GM23338 (cell line): Measurements from ENCODE around the gene ENPP1. TPM values are rescaled to one million over a fixed set of nuclear protein-coding genes. Genes with fewer than 3 reads are reported as not detected.

ENCODE experiments used
- ATAC-seq: fragments of 200-7000 bp; cut with Tn5 transposase; 3 replicates; pipeline ENCODE4 v1.9.1; 2020
- DNase-seq: peaks from one replicate; pipeline ENCODE4 v3.0.0-alpha.2; 2015; ENCODE audit warnings: low spot score
- H2AFZ ChIP-seq: fragments of 200-600 bp; sonication (generic); 2 replicates; pipeline ENCODE4 v1.8.0; 2016; ENCODE audit warnings: antibody characterized with exemption, mild to moderate bottlenecking, moderate library complexity
- H3F3A ChIP-seq: fragments of 200-600 bp; sonication (generic); replicated peaks from 2 replicates; pipeline ENCODE4 v1.8.0; 2017; ENCODE audit warnings: antibody characterized with exemption, mixed run types, low read depth
- H3K27ac ChIP-seq: fragments of 200-600 bp; sonication (generic); 2 replicates; pipeline ENCODE4 v1.6.1; 2016; ENCODE audit warnings: low read depth
- H3K27me3 ChIP-seq: fragments of 200-600 bp; sonication (generic); 2 replicates; pipeline ENCODE4 v1.8.0; 2016; ENCODE audit warnings: mild to moderate bottlenecking, mixed run types, moderate library complexity; ENCODE audit not compliant: insufficient read depth
- H3K36me3 ChIP-seq: fragments of 200-600 bp; sonication (generic); 2 replicates; pipeline ENCODE4 v1.8.0; 2016; ENCODE audit warnings: mild to moderate bottlenecking; ENCODE audit not compliant: insufficient read depth
- H3K4me1 ChIP-seq: fragments of 200-600 bp; sonication (generic); 2 replicates; pipeline ENCODE4 v1.8.0; 2016; ENCODE audit warnings: mild to moderate bottlenecking, moderate library complexity; ENCODE audit not compliant: insufficient read depth
- H3K4me2 ChIP-seq: fragments of 200-600 bp; sonication (generic); 2 replicates; pipeline ENCODE4 v1.7.1; 2017; ENCODE audit warnings: mixed run types
- H3K4me3 ChIP-seq: fragments of 200-600 bp; sonication (generic); 2 replicates; pipeline ENCODE4 v1.6.1; 2016; ENCODE audit warnings: mixed run types
- H3K79me2 ChIP-seq: fragments of 200-600 bp; sonication (generic); replicated peaks from 2 replicates; pipeline ENCODE4 v1.8.0; 2017; ENCODE audit warnings: mild to moderate bottlenecking; ENCODE audit not compliant: insufficient read depth
- H3K9me2 ChIP-seq: fragments of 200-600 bp; sonication (generic); 2 replicates; pipeline ENCODE4 v1.8.0; 2017; ENCODE audit not compliant: insufficient read depth
- H4K20me1 ChIP-seq: fragments of 200-600 bp; sonication (generic); replicated peaks from 2 replicates; pipeline ENCODE4 v1.8.0; 2017; ENCODE audit warnings: mild to moderate bottlenecking; ENCODE audit not compliant: insufficient read depth
- H3K27ac Mint-ChIP-seq: 2 replicates; pipeline ENCODE4 v1.8.0; 2020; ENCODE audit warnings: inconsistent platforms, mild to moderate bottlenecking, moderate library complexity, mixed read lengths
- H3K27me3 Mint-ChIP-seq: 3 replicates; pipeline ENCODE4 v1.8.0; 2022; ENCODE audit warnings: low read depth, mild to moderate bottlenecking, moderate library complexity, mixed read lengths, inconsistent platforms; ENCODE audit not compliant: insufficient read depth, poor library complexity
- H3K36me3 Mint-ChIP-seq: 3 replicates; pipeline ENCODE4 v1.8.0; 2021; ENCODE audit warnings: low read depth, mild to moderate bottlenecking, inconsistent platforms, moderate library complexity, mixed read lengths
- H3K4me1 Mint-ChIP-seq: 3 replicates; pipeline ENCODE4 v1.8.0; 2020; ENCODE audit warnings: mild to moderate bottlenecking, inconsistent platforms, mixed read lengths
- H3K4me3 Mint-ChIP-seq: 3 replicates; pipeline ENCODE4 v1.8.0; 2021; ENCODE audit warnings: moderate library complexity, mild to moderate bottlenecking, inconsistent platforms, mixed read lengths
- H3K9me3 Mint-ChIP-seq: 3 replicates; pipeline ENCODE4 v1.8.0; 2020; ENCODE audit warnings: moderate library complexity, mild to moderate bottlenecking, inconsistent platforms, mixed read lengths
- CREB1 ChIP-seq: fragments of 250-450 bp; sonication (Bioruptor Pico); IDR thresholded peaks from 2 replicates; pipeline ENCODE4 v1.5.0; 2020; ENCODE audit warnings: low read depth, mild to moderate bottlenecking, moderate library complexity
- CTCF ChIP-seq, 2 experiments: fragments of 200-600 bp in 1 of 2; sonication (generic) in 1 of 2; conservative IDR thresholded peaks; 2 replicates each; pipeline versions ENCODE4 v1.5.1 to v1.6.1; 2016 to 2017; ENCODE audit warnings: antibody characterized with exemption in 2 of 2, low read depth in 2 of 2, mild to moderate bottlenecking in 2 of 2, moderate library complexity in 1 of 2
- EZH2 ChIP-seq: fragments of 200-600 bp; sonication (generic); IDR thresholded peaks from one replicate; pipeline ENCODE4 v1.8.0; 2017; ENCODE audit warnings: antibody characterized with exemption, mild to moderate bottlenecking, low read depth; ENCODE audit not compliant: unreplicated experiment
- EZH2phosphoT487 ChIP-seq: fragments of 200-600 bp; sonication (generic); IDR thresholded peaks from one replicate; pipeline ENCODE4 v1.8.1; 2018; ENCODE audit warnings: antibody characterized with exemption; ENCODE audit not compliant: unreplicated experiment
- JUNB ChIP-seq: IDR thresholded peaks from one replicate; pipeline ENCODE4 v1.6.1; 2016; ENCODE audit warnings: antibody characterized with exemption; ENCODE audit not compliant: unreplicated experiment
- NANOG ChIP-seq: IDR thresholded peaks from 2 replicates; pipeline ENCODE4 v1.6.1; 2016; ENCODE audit warnings: antibody characterized with exemption, borderline replicate concordance
- POLR2AphosphoS5 ChIP-seq: IDR thresholded peaks from 2 replicates; pipeline ENCODE4 v1.6.1; 2016; ENCODE audit warnings: antibody characterized with exemption, low read depth
- REST ChIP-seq: IDR thresholded peaks from one replicate; pipeline ENCODE4 v1.6.1; 2018; ENCODE audit warnings: antibody characterized with exemption; ENCODE audit not compliant: unreplicated experiment
- ZNF114 ChIP-seq: fragments of 250-450 bp; sonication (Bioruptor Pico); IDR thresholded peaks from 2 replicates; pipeline ENCODE4 v1.5.0; 2020; ENCODE audit warnings: mild to moderate bottlenecking, moderate library complexity
- ZNF331 ChIP-seq: fragments of 250-450 bp; sonication (Bioruptor Pico); IDR thresholded peaks from 2 replicates; pipeline ENCODE4 v1.5.0; 2020; ENCODE audit warnings: low read depth, mild to moderate bottlenecking, moderate library complexity
- ZNF462 ChIP-seq: fragments of 250-450 bp; sonication (Bioruptor Pico); IDR thresholded peaks from 2 replicates; pipeline ENCODE4 v1.5.0; 2020; ENCODE audit warnings: mild to moderate bottlenecking, moderate library complexity
- polyA plus RNA-seq: library from polyadenylated mRNA; unstranded; fragments of >200 nt; fragmentation: Nextera tagmentation; extraction: Ambion mirVana; gene quantifications from 2 replicates; pipeline ENCODE4 v1.2.1, GENCODE V29; 2016
- total RNA-seq: library from RNA; depleted of rRNA; stranded (reverse); fragments of >200 nt; shearing (Covaris generic); gene quantifications from 2 replicates; pipeline ENCODE4 v1.2.3, GENCODE V29; 2014

ENPP1 gene
- total and polyA plus RNA-seq, 2 experiments from 2014 or later, result 17.3 to 46.9 TPM

- Histone ChIP-seq H4K20me1 (no peaks in the 10 kb centered on the region), H2AFZ (no peak overlapping the region), H3K4me2 (no peak overlapping the region), H3K27me3 (no peaks in the 10 kb centered on the region), H3K9me2 (peaks cover 12% of the 10 kb centered on the region; the same call in 1 of the 2 replicates), H3K36me3 (no peaks in the 10 kb centered on the region), H3K79me2 (no peaks in the 10 kb centered on the region), H3K27ac (no peak overlapping the region), H3K4me3 (no peak overlapping the region), H3K4me1 (no peaks in the 10 kb centered on the region), H3F3A (no peaks in the 10 kb centered on the region)
- Mint-ChIP-seq H3K36me3 (no peaks in the 10 kb centered on the region), H3K4me3 (no peak overlapping the region), H3K27me3 (peaks cover 2% of the 10 kb centered on the region), H3K4me1 (peaks cover 5% of the 10 kb centered on the region; the same call in 1 of the 3 replicates), H3K9me3 (no peaks in the 10 kb centered on the region), H3K27ac (no peak overlapping the region)
- TF ChIP-seq CTCF (conservative IDR thresholded peaks at IDR 0.05; ENCODE audit: low read depth in 2 of 2) (peak; percentile 25 to 67; a peak in 3 of 4 replicates), NANOG (no peak), POLR2AphosphoS5 (no peak), JUNB (no peak), EZH2phosphoT487 (no peak), CREB1 (CRISPR knock-in tag) (no peak), EZH2 (no peak)
- peak; percentile 21 for DNase-seq
- peak; percentile 50; the same call in 1 of the 3 replicates for ATAC-seq
Observed at GRCh38 chr6:131782764-131783163, 25.1 kb upstream of the ENPP1 start.

GRCh38 chr6:131784561-131784960 lies 23.3 kb upstream of the ENPP1 start:
- H4K20me1 ChIP-seq, result no peaks in the 10 kb centered on the region
- H3K4me2 ChIP-seq, result no peak overlapping the region
- H3K9me3 Mint-ChIP-seq, result no peaks in the 10 kb centered on the region
- H3K27ac Mint-ChIP-seq, result no peak overlapping the region
- ATAC-seq (no peak), DNase-seq (no peak)
- H3K4me1 ChIP-seq, result no peaks in the 10 kb centered on the region
- H3K9me2 ChIP-seq, result peaks cover 12% of the 10 kb centered on the region; the same call in 1 of the 2 replicates
- no peaks in the 10 kb centered on the region for H3K36me3 ChIP-seq
- H3K4me1 Mint-ChIP-seq, result peaks cover 5% of the 10 kb centered on the region; the same call in 1 of the 3 replicates
- H3K27me3 Mint-ChIP-seq, result peaks cover 2% of the 10 kb centered on the region
- no peak overlapping the region for H3K4me3 Mint-ChIP-seq
- H3K4me3 ChIP-seq, result no peak overlapping the region
- no peak overlapping the region for H2AFZ ChIP-seq
- no peak overlapping the region for H3K27ac ChIP-seq
- no peaks in the 10 kb centered on the region for H3F3A ChIP-seq
- no peaks in the 10 kb centered on the region for H3K79me2 ChIP-seq
- H3K27me3 ChIP-seq, result no peaks in the 10 kb centered on the region
- no peaks in the 10 kb centered on the region for H3K36me3 Mint-ChIP-seq
- TF ChIP-seq REST (no peak), EZH2phosphoT487 (no peak), CREB1 (CRISPR knock-in tag) (no peak), ZNF114 (CRISPR knock-in tag) (no peak), ZNF462 (CRISPR knock-in tag) (no peak), POLR2AphosphoS5 (no peak), ZNF331 (CRISPR knock-in tag) (no peak), JUNB (no peak)
